BLaER1 treated with 17β-estradiol and CSF1 and Interleukin-3, amounts not matched to agents 10 nM and 100 nM (cell line): ENCODE results near the gene CCL11.

Experiments used
- H3K27ac ChIP-seq, 11 experiments: shearing (Covaris generic); formaldehyde crosslinking; 2 replicates each; pipeline ENCODE4 v1.8.1; 2022
- H3K27me3 ChIP-seq, 11 experiments: shearing (Covaris generic); formaldehyde crosslinking; 2 replicates each; pipeline ENCODE4 v1.8.1; 2022
- H3K36me3 ChIP-seq, 11 experiments: shearing (Covaris generic); formaldehyde crosslinking; 2 replicates each; pipeline ENCODE4 v1.8.1; 2022
- H3K4me1 ChIP-seq, 10 experiments: shearing (Covaris generic); formaldehyde crosslinking; 2 replicates each; pipeline ENCODE4 v1.8.1; 2022
- H3K4me2 ChIP-seq, 11 experiments: shearing (Covaris generic); formaldehyde crosslinking; 2 replicates each; pipeline ENCODE4 v1.8.1; 2022
- H3K4me3 ChIP-seq, 10 experiments: shearing (Covaris generic); formaldehyde crosslinking; 2 replicates each; pipeline ENCODE4 v1.8.1; 2022
- H3K9ac ChIP-seq, 11 experiments: shearing (Covaris generic); formaldehyde crosslinking; 2 replicates each; pipeline ENCODE4 v1.8.1; 2022
- H3K9me3 ChIP-seq, 11 experiments: shearing (Covaris generic); formaldehyde crosslinking; replicated peaks in 1 of 11; 2 replicates each; pipeline ENCODE4 v1.8.1; 2022
- H4K20me1 ChIP-seq, 11 experiments: shearing (Covaris generic); formaldehyde crosslinking; 2 replicates each; pipeline ENCODE4 v1.8.1; 2022
- Cebpa-rat ChIP-seq, 11 experiments: shearing (Covaris generic); IDR thresholded peaks; 2 replicates each; pipeline ENCODE4 v1.8.1; 2022

CCL11 gene

GRCh38 chr17:34246881-34247280, 38.7 kb upstream of the CCL11 start:
- Histone ChIP-seq H3K9ac (peak overlapping the region in 8 of 11 experiments; percentile 34 to 89 (median 64); a peak in 14 of 22 replicates), H3K27me3 (no peaks in the 10 kb centered on the region), H3K36me3 (no peaks in the 10 kb centered on the region), H3K4me1 (peaks cover 40 to 99% (median 86%) of the 10 kb centered on the region in 10 experiments), H3K27ac (peak overlapping the region in 10 of 11 experiments; percentile 14 to 99 (median 95); a peak in 18 of 22 replicates), H3K4me2 (peak overlapping the region; percentile 22 to 98 (median 86); a peak in 20 of 22 replicates), H4K20me1 (no peaks in the 10 kb centered on the region), H3K9me3 (no peaks in the 10 kb centered on the region), H3K4me3 (no peak overlapping the region; a peak in 1 of 20 replicates)
- no peak for TF ChIP-seq Cebpa-rat (IDR thresholded peaks at IDR 0.05)

- Histone ChIP-seq H3K9ac (peak overlapping the region in 3 of 11 experiments; percentile 81 to 89 (median 86); a peak in 6 of 22 replicates), H3K27ac (peak overlapping the region in 7 of 11 experiments; percentile 27 to 97 (median 95); a peak in 9 of 22 replicates), H3K4me2 (peak overlapping the region in 6 of 11 experiments; percentile 20 to 98 (median 92); a peak in 11 of 22 replicates), H3K27me3 (no peaks in the 10 kb centered on the region), H3K36me3 (no peaks in the 10 kb centered on the region), H3K9me3 (no peaks in the 10 kb centered on the region), H4K20me1 (no peaks in the 10 kb centered on the region), H3K4me1 (peaks cover 30 to 100% (median 85%) of the 10 kb centered on the region in 10 experiments), H3K4me3 (no peak overlapping the region)
- TF ChIP-seq Cebpa-rat (IDR thresholded peaks at IDR 0.05): peak in 1 of 11 experiments; percentile 61; a peak in 1 of 22 replicates
Measured at GRCh38 chr17:34248511-34249024, 37.0 kb upstream of the CCL11 start.

GRCh38 chr17:34249061-34249460, 36.5 kb upstream of the CCL11 start:
- H3K36me3 ChIP-seq: no peaks in the 10 kb centered on the region
- H3K9me3 ChIP-seq: no peaks in the 10 kb centered on the region
- peak overlapping the region in 6 of 11 experiments; percentile 20 to 98 (median 92); a peak in 11 of 22 replicates for H3K4me2 ChIP-seq
- no peak for TF ChIP-seq Cebpa-rat (IDR thresholded peaks at IDR 0.05)
- no peaks in the 10 kb centered on the region for H3K27me3 ChIP-seq
- peak overlapping the region in 8 of 11 experiments; percentile 6 to 97 (median 62); a peak in 13 of 22 replicates for H3K27ac ChIP-seq
- no peaks in the 10 kb centered on the region for H4K20me1 ChIP-seq
- peak overlapping the region in 3 of 11 experiments; percentile 81 to 89 (median 86); a peak in 6 of 22 replicates for H3K9ac ChIP-seq
- H3K4me1 ChIP-seq: peaks cover 26 to 100% (median 84%) of the 10 kb centered on the region in 10 experiments
- no peak overlapping the region for H3K4me3 ChIP-seq

- peak overlapping the region in 5 of 11 experiments; percentile 87 to 98 (median 93); a peak in 9 of 22 replicates for H3K4me2 ChIP-seq
- no peaks in the 10 kb centered on the region for H3K36me3 ChIP-seq
- no peak for TF ChIP-seq Cebpa-rat (IDR thresholded peaks at IDR 0.05)
- H3K9ac ChIP-seq: peak overlapping the region in 3 of 11 experiments; percentile 81 to 89 (median 86); a peak in 6 of 22 replicates
- no peaks in the 10 kb centered on the region for H4K20me1 ChIP-seq
- peak overlapping the region in 8 of 11 experiments; percentile 6 to 97 (median 62); a peak in 11 of 22 replicates for H3K27ac ChIP-seq
- no peaks in the 10 kb centered on the region for H3K27me3 ChIP-seq
- peaks cover 26 to 100% (median 84%) of the 10 kb centered on the region in 10 experiments for H3K4me1 ChIP-seq
- no peaks in the 10 kb centered on the region for H3K9me3 ChIP-seq
- no peak overlapping the region for H3K4me3 ChIP-seq
Measured at GRCh38 chr17:34249478-34249877, 36.1 kb upstream of the CCL11 start.

- Histone ChIP-seq H3K27ac (peak overlapping the region in 3 of 11 experiments; percentile 95 to 97 (median 97); a peak in 5 of 22 replicates), H3K36me3 (peaks cover 0 to 10% (median 0%) of the 10 kb centered on the region in 11 experiments; a peak in 4 of 22 replicates), H3K4me1 (peaks cover 38 to 100% (median 83%) of the 10 kb centered on the region in 10 experiments)
Measured at GRCh38 chr17:34251186-34251585, 34.4 kb upstream of the CCL11 start.

GRCh38 chr17:34252095-34252443, 33.5 kb upstream of the CCL11 start:
- no peaks in the 10 kb centered on the region for H3K27me3 ChIP-seq
- peak overlapping the region in 3 of 11 experiments; percentile 54 to 89 (median 70); a peak in 7 of 22 replicates for H3K9ac ChIP-seq
- peak overlapping the region in 1 of 10 experiments; percentile 17; a peak in 1 of 20 replicates for H3K4me3 ChIP-seq
- H3K4me1 ChIP-seq: peaks cover 31 to 97% (median 76%) of the 10 kb centered on the region in 10 experiments
- TF ChIP-seq Cebpa-rat (IDR thresholded peaks at IDR 0.05): no peak
- H3K27ac ChIP-seq: peak overlapping the region in 9 of 11 experiments; percentile 13 to 97 (median 43); a peak in 13 of 22 replicates
- no peaks in the 10 kb centered on the region for H3K9me3 ChIP-seq
- H3K4me2 ChIP-seq: peak overlapping the region; percentile 38 to 98 (median 74)
- H3K36me3 ChIP-seq: peaks cover 0 to 17% (median 0%) of the 10 kb centered on the region in 11 experiments; a peak in 4 of 22 replicates
- no peaks in the 10 kb centered on the region; a peak in 1 of 22 replicates for H4K20me1 ChIP-seq

More at GRCh38 chr17:34251186-34251585, 34.4 kb upstream of the CCL11 start:
- Histone ChIP-seq H3K4me2 (peak overlapping the region in 9 of 11 experiments; percentile 38 to 98 (median 87); a peak in 14 of 22 replicates), H3K4me3 (peak overlapping the region in 1 of 10 experiments; percentile 15; a peak in 1 of 20 replicates), H3K9ac (peak overlapping the region in 2 of 11 experiments; percentile 70 to 89; a peak in 3 of 22 replicates), H3K9me3 (no peaks in the 10 kb centered on the region), H4K20me1 (no peaks in the 10 kb centered on the region), H3K27me3 (no peaks in the 10 kb centered on the region)
- no peak for TF ChIP-seq Cebpa-rat (IDR thresholded peaks at IDR 0.05)

- H3K4me1 ChIP-seq: peaks cover 31 to 96% (median 71%) of the 10 kb centered on the region in 10 experiments
- peak overlapping the region in 1 of 10 experiments; percentile 17; a peak in 1 of 20 replicates for H3K4me3 ChIP-seq
- no peaks in the 10 kb centered on the region for H3K9me3 ChIP-seq
- peak overlapping the region; percentile 38 to 98 (median 74) for H3K4me2 ChIP-seq
- peak overlapping the region in 3 of 11 experiments; percentile 54 to 70 (median 67); a peak in 7 of 22 replicates for H3K9ac ChIP-seq
- H3K27me3 ChIP-seq: no peaks in the 10 kb centered on the region
- no peak for TF ChIP-seq Cebpa-rat (IDR thresholded peaks at IDR 0.05)
- H3K27ac ChIP-seq: peak overlapping the region in 10 of 11 experiments; percentile 5 to 97 (median 40); a peak in 13 of 22 replicates
- peaks cover 0 to 17% (median 0%) of the 10 kb centered on the region in 11 experiments; a peak in 4 of 22 replicates for H3K36me3 ChIP-seq
- H4K20me1 ChIP-seq: no peaks in the 10 kb centered on the region; a peak in 1 of 22 replicates
Measured at GRCh38 chr17:34252444-34253138, 33.0 kb upstream of the CCL11 start.

GRCh38 chr17:34253139-34253525, 32.4 kb upstream of the CCL11 start:
- no peaks in the 10 kb centered on the region; a peak in 1 of 22 replicates for H4K20me1 ChIP-seq
- peaks cover 31 to 94% (median 65%) of the 10 kb centered on the region in 10 experiments for H3K4me1 ChIP-seq
- H3K36me3 ChIP-seq: peaks cover 0 to 17% (median 0%) of the 10 kb centered on the region in 11 experiments; a peak in 4 of 22 replicates
- TF ChIP-seq Cebpa-rat (IDR thresholded peaks at IDR 0.05): no peak
- no peaks in the 10 kb centered on the region for H3K9me3 ChIP-seq
- H3K4me3 ChIP-seq: peak overlapping the region in 1 of 10 experiments; percentile 17; a peak in 1 of 20 replicates
- peak overlapping the region in 6 of 11 experiments; percentile 24 to 97 (median 76); a peak in 8 of 22 replicates for H3K27ac ChIP-seq
- peak overlapping the region in 8 of 11 experiments; percentile 65 to 98 (median 87); a peak in 13 of 22 replicates for H3K4me2 ChIP-seq
- H3K27me3 ChIP-seq: no peaks in the 10 kb centered on the region
- H3K9ac ChIP-seq: peak overlapping the region in 3 of 11 experiments; percentile 5 to 67 (median 54); a peak in 2 of 22 replicates
